Breast epithelium (tissue), 4 donors: ENCODE results near the gene TSPEAR. TPM values are rescaled to one million over a fixed set of nuclear protein-coding genes. Genes with fewer than 3 reads are reported as not detected.
A peak's percentile ranks its signal among the peaks of the same experiment; 100 is the strongest.

Experiments
- DNase-seq, 2 donors: peaks; one replicate each; pipeline ENCODE4 v3.0.0-alpha.2; 2019; ENCODE audit warnings: low spot score in 2 of 2
- H3K27ac ChIP-seq, 2 donors: fragments of 200-600 bp; sonication (generic) in 1 of 2; one replicate each; pipeline ENCODE4 v1.5.1; 2016 to 2019; ENCODE audit warnings: mild to moderate bottlenecking in 1 of 2
- H3K27me3 ChIP-seq, 2 donors: fragments of 200-600 bp; sonication (generic) in 1 of 2; one replicate each; pipeline versions ENCODE4 v1.5.1 to v1.6.0; 2017 to 2019; ENCODE audit warnings: control low read depth in 1 of 2, mild to moderate bottlenecking in 1 of 2
- H3K36me3 ChIP-seq: fragments of 200-600 bp; one replicate; pipeline ENCODE4 v1.5.1; 2019
- H3K4me1 ChIP-seq, 2 donors: fragments of 200-600 bp; sonication (generic); one replicate each; pipeline ENCODE4 v1.5.1; 2016 to 2019; ENCODE audit warnings: control low read depth in 1 of 2
- H3K4me3 ChIP-seq, 3 donors: fragments of 200-600 bp; sonication (generic); 1 replicate in 2 of 3; 2 replicates in 1 of 3; pipeline ENCODE4 v1.5.1; 2016 to 2019; ENCODE audit warnings: mild to moderate bottlenecking in 3 of 3, moderate library complexity in 2 of 3
- H3K9me3 ChIP-seq, 2 donors: fragments of 200-600 bp; sonication (generic) in 1 of 2; one replicate each; pipeline ENCODE4 v1.5.1; 2016 to 2019; ENCODE audit warnings: control low read depth in 1 of 2
- POLR2A ChIP-seq: fragments of 450-650 bp; IDR thresholded peaks from one replicate; pipeline ENCODE4 v1.6.1; 2016; ENCODE audit warnings: antibody characterized with exemption, mild to moderate bottlenecking, moderate library complexity
- POLR2AphosphoS5 ChIP-seq, 3 donors: sonication (generic); formaldehyde crosslinking; IDR thresholded peaks; one replicate each; pipeline ENCODE4 v1.6.1; 2017; ENCODE audit warnings: antibody characterized with exemption in 3 of 3
- intact Hi-C: fragments of 100-400 bp; cut with DNase I; formaldehyde crosslinking; loops from one replicate; pipeline ENCODE4 v1.15.1; 2023; ENCODE audit warnings: low total_unique reads
- total RNA-seq, 3 donors: library from RNA; depleted of rRNA; stranded (reverse); fragments of >200 nt; gene quantifications; one replicate each; pipeline ENCODE4 v1.1.0, GENCODE V29; 2016
- TF ChIP-seq, protein P1 (sequence below), 3 donors: fragments of 450-650 bp; IDR thresholded peaks; one replicate each; pipeline ENCODE4 v1.5.1; 2016 to 2017; ENCODE audit warnings: antibody characterized with exemption in 3 of 3, mild to moderate bottlenecking in 3 of 3, moderate library complexity in 3 of 3

Gene TSPEAR
- total RNA-seq, 3 donors from 2014 or later: 0.15 TPM; not detected in 2

GRCh38 chr21:44589094-44589493 lies 122.3 kb downstream of the TSPEAR start:
- no peak for TF ChIP-seq POLR2AphosphoS5 (IDR thresholded peaks at IDR 0.05)
- TF ChIP-seq POLR2A: no peak
- TF ChIP-seq, protein P1, sequence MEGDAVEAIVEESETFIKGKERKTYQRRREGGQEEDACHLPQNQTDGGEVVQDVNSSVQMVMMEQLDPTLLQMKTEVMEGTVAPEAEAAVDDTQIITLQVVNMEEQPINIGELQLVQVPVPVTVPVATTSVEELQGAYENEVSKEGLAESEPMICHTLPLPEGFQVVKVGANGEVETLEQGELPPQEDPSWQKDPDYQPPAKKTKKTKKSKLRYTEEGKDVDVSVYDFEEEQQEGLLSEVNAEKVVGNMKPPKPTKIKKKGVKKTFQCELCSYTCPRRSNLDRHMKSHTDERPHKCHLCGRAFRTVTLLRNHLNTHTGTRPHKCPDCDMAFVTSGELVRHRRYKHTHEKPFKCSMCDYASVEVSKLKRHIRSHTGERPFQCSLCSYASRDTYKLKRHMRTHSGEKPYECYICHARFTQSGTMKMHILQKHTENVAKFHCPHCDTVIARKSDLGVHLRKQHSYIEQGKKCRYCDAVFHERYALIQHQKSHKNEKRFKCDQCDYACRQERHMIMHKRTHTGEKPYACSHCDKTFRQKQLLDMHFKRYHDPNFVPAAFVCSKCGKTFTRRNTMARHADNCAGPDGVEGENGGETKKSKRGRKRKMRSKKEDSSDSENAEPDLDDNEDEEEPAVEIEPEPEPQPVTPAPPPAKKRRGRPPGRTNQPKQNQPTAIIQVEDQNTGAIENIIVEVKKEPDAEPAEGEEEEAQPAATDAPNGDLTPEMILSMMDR (IDR thresholded peaks at IDR 0.05): no peak
- Histone ChIP-seq H3K4me1 (no peaks in the 10 kb centered on the region), H3K4me3 (no peak overlapping the region), H3K36me3 (no peaks in the 10 kb centered on the region), H3K9me3 (peaks cover 0 to 6% of the 10 kb centered on the region in 2 donors), H3K27me3 (peaks cover 0 to 34% of the 10 kb centered on the region in 2 donors), H3K27ac (no peak overlapping the region)
- intact Hi-C loops: no loop called here
- no peak for DNase-seq

GRCh38 chr21:44585892-44586291 lies 125.5 kb downstream of the TSPEAR start:
- Histone ChIP-seq H3K4me3 (no peak overlapping the region), H3K27me3 (peaks cover 0 to 19% of the 10 kb centered on the region in 2 donors), H3K27ac (no peak overlapping the region), H3K36me3 (no peaks in the 10 kb centered on the region), H3K9me3 (peaks cover 11 to 14% of the 10 kb centered on the region in 2 donors), H3K4me1 (no peaks in the 10 kb centered on the region)
- TF ChIP-seq, protein P1 (IDR thresholded peaks at IDR 0.05): no peak
- TF ChIP-seq POLR2A (no peak), POLR2AphosphoS5 (IDR thresholded peaks at IDR 0.05) (no peak)
- no peak for DNase-seq
- intact Hi-C loops: no loop called here

GRCh38 chr21:44583800-44584147 lies 127.6 kb downstream of the TSPEAR start:
- no peak for TF ChIP-seq POLR2A
- TF ChIP-seq, protein P1 (IDR thresholded peaks at IDR 0.05): no peak
- no peak for TF ChIP-seq POLR2AphosphoS5 (IDR thresholded peaks at IDR 0.05)
- H3K9me3 ChIP-seq: peaks cover 16 to 25% of the 10 kb centered on the region in 2 donors
- H3K27ac ChIP-seq: no peak overlapping the region
- H3K27me3 ChIP-seq: peaks cover 0 to 15% of the 10 kb centered on the region in 2 donors
- H3K36me3 ChIP-seq: no peaks in the 10 kb centered on the region
- intact Hi-C loops: no loop called here
- H3K4me1 ChIP-seq: no peaks in the 10 kb centered on the region
- H3K4me3 ChIP-seq: no peak overlapping the region
- DNase-seq: no peak

- Histone ChIP-seq H3K4me3 (no peak overlapping the region), H3K9me3 (peaks cover 16 to 25% of the 10 kb centered on the region in 2 donors), H3K4me1 (no peaks in the 10 kb centered on the region), H3K36me3 (no peaks in the 10 kb centered on the region), H3K27me3 (peaks cover 0 to 19% of the 10 kb centered on the region in 2 donors), H3K27ac (no peak overlapping the region)
- intact Hi-C loops: no loop called here
- DNase-seq: peak in 1 of 2 donors; percentile 33
- TF ChIP-seq POLR2AphosphoS5 (IDR thresholded peaks at IDR 0.05): no peak
- TF ChIP-seq POLR2A: no peak
- TF ChIP-seq, protein P1 (IDR thresholded peaks at IDR 0.05): no peak
Observed at GRCh38 chr21:44583089-44583799, 128.1 kb downstream of the TSPEAR start.

GRCh38 chr21:44582055-44582454 lies 129.3 kb downstream of the TSPEAR start:
- Histone ChIP-seq H3K4me3 (no peak overlapping the region), H3K27me3 (peaks cover 0 to 19% of the 10 kb centered on the region in 2 donors), H3K4me1 (no peaks in the 10 kb centered on the region), H3K9me3 (peaks cover 22 to 30% of the 10 kb centered on the region in 2 donors), H3K36me3 (no peaks in the 10 kb centered on the region), H3K27ac (no peak overlapping the region)
- no peak for DNase-seq
- intact Hi-C loops: no loop called here
- TF ChIP-seq POLR2AphosphoS5 (IDR thresholded peaks at IDR 0.05) (no peak), POLR2A (no peak)
- TF ChIP-seq, protein P1 (IDR thresholded peaks at IDR 0.05): no peak
